GM12878 (cell line): ENCODE results near the gene RHOC. TPM values are rescaled to one million over a fixed set of nuclear protein-coding genes. Genes with fewer than 3 reads are reported as not detected.
"Not testable (repeated sequence)": the region's sequence is repeated elsewhere in the genome, so short reads cannot be mapped to it uniquely, and the experiment has no call there.

Experiments
- ATAC-seq: fragments of 200-7000 bp; cut with Tn5 transposase; 3 replicates; pipeline ENCODE4 v1.9.1; 2020; ENCODE audit warnings: mild to moderate bottlenecking, moderate library complexity
- BruUV-seq: library from RNA; stranded (reverse); fragments of 400-500 nt; replicated peaks from 2 replicates; lab custom pipeline; 2021; lab: Mats Ljungman, UMichigan
- CTCF ChIA-PET: fragments of 300-600 bp; sonication (Branson Sonifier 250); formaldehyde crosslinking; extraction: SDS; loops from one replicate; lab custom pipeline; 2021; ENCODE audit warnings: inconsistent platforms; lab: Yijun Ruan, JAX
- POLR2A ChIA-PET: fragments of 350-600 bp; formaldehyde crosslinking; extraction: SDS; loops from one replicate; lab custom pipeline; 2021; ENCODE audit warnings: inconsistent platforms; lab: Charles Lee
- RAD21 ChIA-PET: fragments of 300-600 bp; sonication (Branson Sonifier 250); formaldehyde crosslinking; loops from one replicate; lab custom pipeline; 2023; ENCODE audit warnings: antibody characterized with exemption; ENCODE audit not compliant: unreplicated experiment; lab: Charles Lee
- SMC1A ChIA-PET: fragments of 300-600 bp; sonication (Branson Sonifier 250); formaldehyde crosslinking; loops from one replicate; lab custom pipeline; 2023; ENCODE audit not compliant: unreplicated experiment, uncharacterized antibody; lab: Charles Lee
- DNase-seq: peaks from one replicate; pipeline ENCODE4 v3.0.0-alpha.2; 2011; ENCODE audit warnings: low read depth, low spot score
- FAIRE-seq: peaks from 3 replicates; lab custom pipeline; 2011; peaks lifted over from hg19 to GRCh38; lab: Jason Lieb, UNC
- H2AFZ ChIP-seq: 2 replicates; pipeline ENCODE4 v1.6.0; 2011; ENCODE audit warnings: low read depth, low read length, control low read depth; ENCODE audit not compliant: control insufficient read depth
- H3K27ac ChIP-seq: 2 replicates; pipeline ENCODE4 v1.5.1; 2011; ENCODE audit warnings: control low read depth; ENCODE audit not compliant: control insufficient read depth, insufficient read depth
- H3K27me3 ChIP-seq, 2 experiments: replicated peaks in 1 of 2; 2 replicates each; pipeline versions ENCODE4 v1.6.0 to v1.6.1; 2011; ENCODE audit warnings: low read length in 1 of 2; ENCODE audit not compliant: control insufficient read depth in 2 of 2, insufficient read depth in 2 of 2
- H3K36me3 ChIP-seq, 2 experiments: 2 replicates each; pipeline ENCODE4 v1.5.1; 2011; ENCODE audit warnings: low read length in 1 of 2; ENCODE audit not compliant: control insufficient read depth in 2 of 2, insufficient read depth in 2 of 2
- H3K4me1 ChIP-seq: 2 replicates; pipeline ENCODE4 v1.6.1; 2011; ENCODE audit warnings: mild to moderate bottlenecking, low read length, moderate library complexity, mixed read lengths; ENCODE audit not compliant: control insufficient read depth, insufficient read depth
- H3K4me2 ChIP-seq: 2 replicates; pipeline ENCODE4 v1.6.0; 2011; ENCODE audit warnings: control low read depth; ENCODE audit not compliant: control insufficient read depth, insufficient read depth
- H3K4me3 ChIP-seq: fragments of 200-600 bp; sonication (generic); 2 replicates; pipeline ENCODE4 v1.5.1; 2016
- H3K79me2 ChIP-seq: 2 replicates; pipeline ENCODE4 v1.6.0; 2011; ENCODE audit warnings: low read length; ENCODE audit not compliant: control insufficient read depth, insufficient read depth
- H3K9ac ChIP-seq: 2 replicates; pipeline ENCODE4 v1.8.0; 2011; ENCODE audit warnings: low read length, control low read depth, mixed read lengths; ENCODE audit not compliant: control insufficient read depth, insufficient read depth
- H3K9me3 ChIP-seq: replicated peaks from 3 replicates; pipeline ENCODE4 v1.5.1; 2011; ENCODE audit warnings: mild to moderate bottlenecking, low read length; ENCODE audit not compliant: control insufficient read depth, insufficient read depth
- H4K20me1 ChIP-seq: 2 replicates; pipeline ENCODE4 v1.6.0; 2011; ENCODE audit not compliant: control insufficient read depth, insufficient read depth
- HCFC1 ChIP-seq: fragments of 150-350 bp; IDR thresholded peaks from 2 replicates; pipeline ENCODE4 v1.6.1; 2014; ENCODE audit warnings: low read length
- HDGF ChIP-seq: fragments of 450-650 bp; IDR thresholded peaks from 2 replicates; pipeline ENCODE4 v1.6.1; 2016; ENCODE audit warnings: antibody characterized with exemption
- JUNB ChIP-seq: IDR thresholded peaks from 2 replicates; pipeline ENCODE4 v1.6.1; 2016; ENCODE audit warnings: antibody characterized with exemption, mild to moderate bottlenecking
- NFYB ChIP-seq: IDR thresholded peaks from 2 replicates; pipeline ENCODE4 v1.6.1; 2011; ENCODE audit warnings: low read depth, mild to moderate bottlenecking, low read length, improper control_type of control experiment, moderate library complexity; ENCODE audit not compliant: insufficient read depth
- TAF1 ChIP-seq: IDR thresholded peaks from 2 replicates; pipeline ENCODE4 v1.6.1; 2011; ENCODE audit warnings: mild to moderate bottlenecking, low read depth, low read length, borderline replicate concordance
- WGBS: methylation state at CpG from one replicate; pipeline ENCODE4 v1.1.6; 2016; ENCODE audit warnings: low lambda C conversion rate; ENCODE audit not compliant: insufficient replicate concordance, insufficient coverage; ENCODE audit errors: missing lambda C conversion rate; 5-methylcytosine and 5-hydroxymethylcytosine counted together
- in situ Hi-C: fragments of 300-500 bp; cut with MboI; formaldehyde crosslinking; loops from 9 replicates; pipeline ENCODE4 v1.14.3; 2018; ENCODE audit warnings: mixed read lengths
- intact Hi-C: fragments of 100-400 bp; cut with micrococcal nuclease; formaldehyde crosslinking; loops from one replicate; pipeline ENCODE4 v1.14.2; 2022; ENCODE audit not compliant: unreplicated experiment
- polyA plus RNA-seq, 11 experiments: library from polyadenylated mRNA; depleted of rRNA in 4 of 11; unstranded in 6 of 11; stranded (reverse) in 5 of 11; fragments of >200 nt; fragmentation: Nextera tagmentation in 4 of 11; fragmentation: Illumina TruSeq in 1 of 11; extraction: Ambion mirVana in 4 of 11; extraction: Trizol in 1 of 11; gene quantifications; 1 replicate in 1 of 11; 2 replicates in 10 of 11; pipeline versions ENCODE4 v1.2.1 to v1.2.3, GENCODE V29; 2011 to 2016; ENCODE audit warnings: inconsistent platforms in 2 of 11, missing spikeins in 2 of 11, low read depth in 1 of 11
- total RNA-seq, 4 experiments: library from RNA; depleted of rRNA in 3 of 4; stranded (reverse); fragments of >200 nt in 3 of 4; fragmentation: Illumina TruSeq in 1 of 4; extraction: Trizol in 1 of 4; gene quantifications; 2 replicates each; pipeline versions ENCODE4 v1.2.1 to v1.2.3, GENCODE V29; 2013 to 2021

Gene RHOC
- total and polyA plus RNA-seq, 10 of the 15 experiments (the other 5 are each of a cell fraction or from before 2014, with no cell fraction given): 20.6 to 371 (median 158) TPM

GRCh38 chr1:112721966-112722524 lies 15.1 kb upstream of the RHOC start (continued):
- TF ChIP-seq HDGF (no peak), JUNB (no peak), TAF1 (no peak), NFYB (no peak), HCFC1 (no peak)

DNA sequence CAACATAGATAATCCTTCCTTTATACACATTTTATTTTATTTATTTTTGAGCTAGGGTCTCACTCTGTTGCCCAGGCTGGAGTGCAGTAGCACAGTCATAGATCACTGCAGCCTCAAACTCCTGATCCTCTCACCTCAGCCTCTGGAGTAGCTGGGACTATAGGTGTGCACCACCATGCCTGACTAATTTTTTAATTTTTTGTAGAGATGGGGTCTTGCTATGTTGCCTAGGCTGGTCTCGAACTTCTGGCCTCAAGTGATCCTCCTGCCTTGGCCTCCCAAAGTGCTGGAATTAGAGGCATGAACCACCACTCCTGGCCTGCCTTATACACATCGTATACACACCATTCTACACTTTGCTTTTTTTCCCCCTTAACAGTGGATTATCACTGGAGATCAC lies 14.4 kb upstream of the RHOC start:
- POLR2A ChIA-PET, FAIRE-seq, H3K27ac ChIP-seq, BruUV-seq, H4K20me1 ChIP-seq, intact Hi-C loops, H3K4me3 ChIP-seq, H3K9ac ChIP-seq, in situ Hi-C loops, ATAC-seq, H3K27me3 ChIP-seq, H2AFZ ChIP-seq, H3K36me3 ChIP-seq, H3K4me2 ChIP-seq, H3K4me1 ChIP-seq, DNase-seq, H3K79me2 ChIP-seq, H3K9me3 ChIP-seq: not testable (repeated sequence)
- CTCF ChIA-PET: interaction anchor here (0.6 to 10.8 kb wide), 5 partner anchors 9 to 328 kb away, joined by 3 to 428 read pairs (median 16); no protein-coding TSS in a partner anchor
- RAD21 ChIA-PET: interaction anchor here (0.6 to 8.6 kb wide), 2 partner anchors 82 to 279 kb away, joined by 3 to 192 read pairs; no protein-coding TSS in a partner anchor
- SMC1A ChIA-PET: interaction anchor here (0.5 to 8.7 kb wide), 4 partner anchors 54 to 329 kb away, joined by 3 to 178 read pairs (median 4); no protein-coding TSS in a partner anchor
- WGBS: 6% methylated on average over 2 of the region's 2 CpGs
